GM21723 (cell line): Measurements from ENCODE around the gene MLC1.
"Not testable (repeated sequence)": the region's sequence is repeated elsewhere in the genome, so short reads cannot be mapped to it uniquely, and the experiment has no call there.

ENCODE experiments used
- ATAC-seq: cut with Tn5 transposase; IDR thresholded peaks from one replicate; pipeline ENCODE4 v1.9.1; 2021; ENCODE audit warnings: mild to moderate bottlenecking, moderate library complexity; ENCODE audit not compliant: unreplicated experiment

The MLC1 gene

DNA sequence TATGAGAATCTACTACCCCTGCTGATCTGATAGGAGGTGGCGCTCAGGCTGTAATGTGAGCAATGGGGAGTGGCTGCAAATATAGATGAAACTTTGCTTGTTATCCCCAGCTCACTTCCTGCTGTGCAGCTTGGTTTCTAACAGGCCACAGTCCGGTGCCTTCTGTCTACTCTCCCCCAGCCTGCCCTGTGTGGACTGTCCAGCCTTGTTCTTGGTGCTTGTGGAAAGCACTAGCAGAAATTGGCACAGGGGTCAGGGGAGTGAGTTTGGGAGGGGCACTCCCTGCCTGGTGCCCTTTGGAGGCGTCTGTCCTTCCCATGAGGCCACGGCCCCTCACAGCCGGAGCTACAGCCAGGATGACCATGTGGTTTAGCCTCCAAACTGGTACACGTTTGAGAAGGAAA lies 18.9 kb upstream of the MLC1 start:
- ATAC-seq, result no peak

- ATAC-seq, result no peak
Measured at GRCh38 chr22:50102946-50103345, 17.7 kb upstream of the MLC1 start.

DNA sequence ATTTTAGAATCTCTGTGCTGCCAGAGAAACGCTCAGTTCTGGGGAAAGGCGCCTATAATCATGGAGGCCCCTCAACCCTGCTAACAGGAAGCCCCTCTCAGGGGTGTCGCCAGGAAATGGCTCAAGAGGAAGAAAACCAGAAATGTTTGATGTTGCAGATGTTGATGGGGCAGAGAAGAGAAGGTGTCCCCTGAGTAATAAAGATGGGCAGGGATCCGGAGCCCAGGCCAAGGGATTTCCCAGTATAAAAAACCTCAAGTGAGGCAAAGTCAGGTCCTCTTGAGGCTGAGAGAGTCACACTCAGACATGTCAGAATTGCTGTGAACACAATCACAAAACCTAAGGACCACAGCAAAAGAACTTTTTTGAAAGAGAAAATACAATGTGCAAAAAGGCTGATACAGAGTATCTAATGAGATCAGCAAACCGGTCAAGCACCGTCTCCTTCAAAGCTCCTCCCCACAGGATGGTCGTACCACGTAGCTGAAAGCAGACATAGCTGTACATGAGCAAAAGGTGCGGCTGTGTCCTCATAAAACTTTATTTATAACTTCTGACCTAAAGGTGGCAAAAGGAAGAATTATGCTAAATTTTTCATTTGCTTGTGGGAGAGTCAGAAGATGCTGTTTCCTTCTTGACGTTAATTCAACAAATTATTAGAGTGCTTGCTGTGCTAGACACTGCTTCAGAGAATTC lies 16.8 kb upstream of the MLC1 start:
- no peak for ATAC-seq

- no peak for ATAC-seq
Measured at GRCh38 chr22:50098052-50098451, 12.8 kb upstream of the MLC1 start.

GRCh38 chr22:50092342-50092741 lies 7.1 kb upstream of the MLC1 start:
- no peak for ATAC-seq

DNA sequence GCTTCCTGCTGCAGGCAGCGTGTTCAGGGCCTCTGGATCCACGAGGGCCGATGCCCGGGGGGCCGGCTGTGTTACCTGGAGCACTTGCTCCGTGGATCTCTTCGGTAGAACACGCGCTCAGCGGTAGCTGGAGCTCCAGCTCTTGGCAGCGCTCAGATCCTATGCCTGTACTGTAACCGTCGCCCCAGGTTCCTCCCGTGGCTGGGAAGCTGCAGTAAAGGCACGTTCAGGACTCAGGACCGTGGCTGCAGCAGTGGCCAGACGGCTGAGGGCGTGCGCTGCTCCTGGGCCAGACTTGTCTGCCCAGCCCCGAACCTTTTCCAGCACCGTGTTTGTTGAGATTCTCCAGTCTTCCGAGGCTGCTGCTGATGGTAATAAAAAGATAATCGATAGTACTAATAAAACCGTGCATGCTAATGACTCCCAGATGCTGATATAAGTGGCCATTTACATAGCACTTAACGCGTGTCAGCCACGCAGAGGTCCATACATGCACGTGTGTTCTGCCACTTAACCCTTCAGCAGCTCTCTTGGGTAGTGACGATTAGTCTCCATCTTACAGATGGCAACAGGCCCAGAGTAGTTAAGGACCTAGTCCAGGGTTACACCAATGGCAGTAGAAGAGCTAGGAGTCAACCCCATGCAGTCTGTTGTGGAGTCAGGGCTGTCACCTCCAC lies 6.0 kb upstream of the MLC1 start:
- no peak for ATAC-seq

- no peak for ATAC-seq
Measured at GRCh38 chr22:50090412-50090714, 5.1 kb upstream of the MLC1 start.

GRCh38 chr22:50089682-50090411 lies 4.6 kb upstream of the MLC1 start, which contains the start of gene MOV10L1:
TSS of gene MOV10L1 (plus strand) at chr22:50090006. CDS start at chr22:50090089, 83 bp downstream.
- ATAC-seq, result no peak

- ATAC-seq, result no peak
Measured at GRCh38 chr22:50089231-50089630, 4.0 kb upstream of the MLC1 start.

DNA sequence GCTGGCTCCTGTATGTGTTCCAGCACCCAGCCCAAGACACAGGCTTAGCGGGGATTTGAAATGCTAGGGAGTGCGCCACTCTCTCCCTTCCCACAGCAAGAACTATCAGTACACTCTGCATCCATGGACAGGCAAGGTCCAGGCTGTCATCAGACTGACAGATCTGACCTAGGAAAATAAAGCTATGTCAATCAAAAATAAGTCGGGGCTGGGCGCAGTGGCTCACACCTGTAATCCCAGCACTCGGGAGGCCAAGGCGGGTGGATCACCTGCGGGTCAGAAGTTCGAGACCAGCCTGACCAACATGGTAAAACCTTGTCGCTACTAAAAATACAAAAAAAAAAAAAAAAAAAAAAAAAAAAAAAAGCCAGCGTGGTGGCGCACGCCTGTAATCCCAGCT lies 2.9 kb upstream of the MLC1 start:
- no peak for ATAC-seq

DNA sequence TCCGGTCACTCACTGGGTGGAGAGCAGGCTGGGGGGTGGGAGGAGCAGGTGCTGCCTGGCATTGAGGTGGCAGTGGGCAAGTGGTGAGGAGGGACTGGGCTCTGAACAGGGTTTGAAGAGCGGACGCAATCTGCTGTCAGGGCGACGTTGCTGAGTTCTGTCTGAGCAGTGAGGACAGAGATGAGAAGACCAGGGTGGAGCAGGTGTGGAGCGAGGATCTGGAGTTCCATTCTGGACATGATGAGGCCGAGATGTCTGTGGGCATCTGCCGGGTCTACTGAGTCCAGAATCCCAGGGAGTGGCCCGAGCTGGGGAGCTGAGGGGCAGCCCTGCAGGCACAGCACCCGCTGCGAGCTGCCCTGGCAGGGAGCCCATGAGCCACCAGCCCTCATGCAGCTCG lies 2.4 kb upstream of the MLC1 start:
- ATAC-seq, result no peak

DNA sequence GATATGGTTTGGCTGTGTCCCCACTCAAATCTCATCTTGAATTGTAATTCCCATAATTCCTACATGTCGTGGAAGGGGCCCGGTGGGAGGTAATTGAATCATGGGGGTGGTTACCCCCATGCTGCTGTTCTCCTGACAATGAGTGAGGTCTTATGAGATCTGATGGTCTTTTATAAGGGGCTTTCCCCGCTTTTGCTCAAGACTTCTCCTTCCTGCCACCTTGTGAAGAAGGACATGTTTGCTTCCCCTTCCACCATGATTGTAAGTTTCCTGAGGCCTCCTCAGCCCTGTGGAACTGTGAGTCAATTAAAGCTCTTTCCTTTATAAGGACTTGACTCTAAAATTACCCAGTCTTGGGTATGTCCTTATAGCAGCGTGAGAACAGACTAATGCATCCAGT lies 1.7 kb upstream of the MLC1 start:
- not testable (repeated sequence) for ATAC-seq

GRCh38 chr22:50086526-50086925 lies 1.3 kb upstream of the MLC1 start:
- no peak for ATAC-seq

DNA sequence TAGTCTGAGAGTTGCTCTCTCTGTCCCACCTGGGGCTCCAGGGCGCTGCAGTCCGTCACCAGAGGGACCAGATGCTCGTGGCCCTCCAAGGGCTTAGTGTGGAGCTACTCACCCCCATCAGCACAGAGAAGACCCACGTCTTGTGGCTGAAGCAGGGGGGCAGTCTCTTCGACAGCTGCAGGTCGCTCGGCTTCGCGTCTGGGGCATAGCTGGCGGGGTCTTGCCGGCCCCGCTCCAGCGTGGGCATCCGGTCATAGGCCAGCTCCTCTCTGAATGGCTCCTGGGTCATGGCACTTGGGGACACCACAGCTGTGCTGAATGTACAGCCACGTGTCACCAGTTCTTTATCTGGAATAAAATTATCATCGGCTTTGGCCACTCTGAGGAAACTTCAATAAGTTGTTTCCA lies 608 bp downstream of the MLC1 start:
- no peak for ATAC-seq

- no peak for ATAC-seq
Measured at GRCh38 chr22:50084080-50084477, 1.1 kb downstream of the MLC1 start.

DNA sequence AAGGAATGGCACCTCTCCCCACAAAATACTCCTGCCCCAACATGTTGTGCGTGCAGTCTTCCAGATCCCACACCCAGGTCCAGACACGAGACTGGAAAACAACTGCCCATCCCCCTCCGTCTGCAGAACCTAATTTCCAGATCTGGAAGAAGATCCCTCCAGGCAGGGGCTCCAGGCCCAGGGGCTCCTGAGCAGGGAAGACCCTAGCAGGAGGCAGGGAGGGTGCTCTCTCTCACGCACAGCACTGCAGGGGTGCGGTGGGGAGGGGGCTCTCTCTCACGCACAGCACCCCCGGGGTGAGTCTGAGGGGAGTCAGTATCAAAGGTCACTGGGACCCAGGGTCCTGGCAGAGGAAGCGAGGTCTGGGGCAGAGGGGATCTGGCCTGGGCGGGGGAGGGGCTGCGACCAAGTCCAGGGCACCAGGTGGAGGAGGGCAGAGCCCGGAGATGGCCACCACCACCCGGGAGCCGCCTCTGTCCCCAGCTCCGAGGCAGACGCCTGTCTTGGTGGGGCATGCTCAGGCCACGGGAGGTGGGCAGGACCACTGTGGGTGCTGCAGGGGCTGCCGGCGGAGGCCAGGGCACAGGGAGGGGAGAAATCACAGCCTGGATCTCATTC lies 1.7 kb downstream of the MLC1 start:
- no peak for ATAC-seq

DNA sequence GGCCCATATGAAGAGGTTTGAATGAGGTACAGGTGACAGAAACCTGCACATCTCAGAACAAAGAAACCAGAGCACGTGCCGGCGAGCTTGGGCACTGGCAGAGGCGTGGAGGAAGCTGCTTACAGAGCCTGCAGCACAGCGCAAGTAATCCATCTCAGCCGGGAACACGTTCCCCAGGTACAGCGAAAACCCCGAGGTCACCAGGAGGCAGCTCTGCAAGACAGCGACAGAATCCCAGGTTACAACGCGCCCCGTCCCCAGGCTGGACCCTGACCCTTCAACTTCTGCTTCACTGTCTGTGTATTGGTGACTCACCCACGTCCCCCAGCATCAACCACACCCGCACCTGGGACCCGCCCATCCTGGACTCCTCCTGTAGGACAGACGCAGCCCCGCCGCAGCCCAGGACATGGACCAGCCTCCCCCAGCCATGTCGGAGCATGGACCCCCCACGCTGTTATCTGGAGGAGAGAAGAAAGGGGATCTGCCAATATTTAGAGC lies 2.2 kb downstream of the MLC1 start:
- no peak for ATAC-seq

GRCh38 chr22:50082197-50082715 lies 3.0 kb downstream of the MLC1 start:
- ATAC-seq, result no peak

GRCh38 chr22:50081426-50082196 lies 3.6 kb downstream of the MLC1 start:
- no peak for ATAC-seq

GRCh38 chr22:50080077-50080465 lies 5.2 kb downstream of the MLC1 start:
- ATAC-seq, result no peak

- no peak for ATAC-seq
Measured at GRCh38 chr22:50078761-50079160, 6.5 kb downstream of the MLC1 start.
